Measurements from ENCODE around the gene PDCD1. TPM values are rescaled to one million over a fixed set of nuclear protein-coding genes. Genes with fewer than 3 reads are reported as not detected.
A peak's percentile ranks its signal among the peaks of the same experiment; 100 is the strongest.

Gene PDCD1
- total and polyA plus RNA-seq, 2 of the 8 experiments (the other 6 are each of a cell fraction or from before 2014, with no cell fraction given) = 0.48 to 1.1 TPM

DNA sequence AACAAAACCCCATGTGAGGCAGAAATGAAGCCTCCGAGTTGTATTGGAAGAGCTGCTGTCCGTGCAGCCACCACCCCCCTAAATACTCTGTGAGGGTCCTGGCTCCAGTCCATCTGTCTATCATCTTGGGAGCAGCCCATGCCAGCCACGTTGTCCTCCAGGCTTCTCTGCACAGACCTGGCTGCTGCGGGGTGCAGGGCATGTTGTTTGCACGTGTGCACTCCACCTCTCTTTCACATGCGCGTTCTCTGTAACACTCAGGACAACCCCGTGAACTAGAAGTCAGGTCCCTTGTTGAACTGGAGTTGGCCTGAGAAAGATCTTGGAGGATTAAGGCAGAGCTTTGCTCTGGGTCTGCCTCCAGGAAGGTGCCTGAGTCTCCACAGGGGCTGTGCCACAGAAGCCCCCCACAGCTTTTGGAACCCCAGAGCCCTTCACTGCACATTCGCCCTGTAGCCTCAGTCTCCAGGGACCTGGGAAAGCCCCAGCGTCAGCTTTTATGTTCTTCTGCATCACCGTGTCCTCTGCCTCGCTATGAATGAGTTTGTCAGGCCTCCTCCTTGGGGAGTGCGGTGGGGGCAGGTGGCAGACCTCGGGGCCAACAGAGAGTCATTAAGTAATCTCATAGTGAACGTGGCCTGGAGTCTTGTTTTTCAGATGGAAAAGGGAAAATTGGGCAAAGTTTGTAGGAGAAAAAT, 27.4 kb upstream of the PDCD1 start:
- Histone ChIP-seq H3K23me2 (ENCODE audit: low read depth, low read length) (no peaks in the 10 kb centered on the region; the same call in 1 of the 2 replicates), H2AK5ac (ENCODE audit: low read depth, low read length) (no peak overlapping the region), H3K4me3 (ENCODE audit: extremely low read depth in 1 of 4, insufficient read depth in 2 of 4, low read depth in 3 of 4, low read length in 4 of 4) (no peak overlapping the region), H3K4me2 (ENCODE audit: insufficient read depth in 1 of 2, low read depth in 2 of 2, low read length in 2 of 2) (no peak overlapping the region), H2BK12ac (ENCODE audit: low read depth, low read length) (no peak overlapping the region), H3K9me3 (ENCODE audit: insufficient read depth in 2 of 2, low read depth in 1 of 2, low read length in 1 of 2) (peaks cover 0 to 4% of the 10 kb centered on the region in 2 experiments; a peak in 1 of 4 replicates), H3K23ac (ENCODE audit: insufficient read length) (no peak overlapping the region), H3K79me1 (ENCODE audit: low read depth, low read length) (no peaks in the 10 kb centered on the region), H4K91ac (replicated peaks; ENCODE audit: insufficient read length, low read length) (no peak overlapping the region), H3K14ac (ENCODE audit: insufficient read length) (no peak overlapping the region), H2AFZ (ENCODE audit: low read length) (no peak overlapping the region), H2BK20ac (ENCODE audit: low read length) (no peak overlapping the region), H3K36me3 (ENCODE audit: control insufficient read depth in 2 of 4, insufficient read depth in 4 of 4, low read length in 3 of 4) (no peaks in the 10 kb centered on the region), H3K18ac (ENCODE audit: extremely low read depth, low read length) (no peak overlapping the region), H3K56ac (replicated peaks; ENCODE audit: insufficient read length, low read depth, low read length) (no peak overlapping the region), H3K27ac (ENCODE audit: low read depth, low read length) (no peak overlapping the region), H3K4ac (replicated peaks; ENCODE audit: insufficient read length, low read depth, low read length) (no peak overlapping the region), H2BK5ac (ENCODE audit: low read depth, low read length) (no peak overlapping the region), H2BK120ac (replicated peaks; ENCODE audit: low read depth, low read length) (no peak overlapping the region), H3K79me2 (ENCODE audit: control insufficient read depth in 1 of 2, insufficient read depth in 2 of 2, low read length in 2 of 2) (no peaks in the 10 kb centered on the region), H2BK15ac (ENCODE audit: low read length) (peak overlapping the region; percentile 18; the same call in 1 of the 2 replicates), H3K27me3 (replicated peaks in 1 of 4; ENCODE audit: control insufficient read depth in 3 of 4, extremely low read depth in 1 of 4, insufficient read depth in 3 of 4, low read length in 3 of 4) (no peaks in the 10 kb centered on the region), H3K9ac (replicated peaks in 1 of 4; ENCODE audit: extremely low read depth in 1 of 4, low read depth in 3 of 4, low read length in 3 of 4) (no peak overlapping the region), H4K5ac (ENCODE audit: insufficient read length, low read depth, low read length) (no peak overlapping the region), H4K8ac (ENCODE audit: extremely low read depth, insufficient read depth, low read length) (no peak overlapping the region), H3K4me1 (replicated peaks in 1 of 4; ENCODE audit: control insufficient read depth in 3 of 4, insufficient read depth in 4 of 4, low read length in 3 of 4) (peaks cover 3 to 13% (median 9%) of the 10 kb centered on the region in 4 experiments), H4K20me1 (replicated peaks in 1 of 2; ENCODE audit: control insufficient read depth in 1 of 2, insufficient read depth in 2 of 2, low read length in 2 of 2) (no peaks in the 10 kb centered on the region)
- ChIA-PET POLR2A (ENCODE audit: partially characterized antibody) (interaction anchor here (0.7 kb wide), 1 partner anchor 819 kb away, joined by 3 read pairs; no protein-coding TSS in a partner anchor), CTCF (ENCODE audit: partially characterized antibody) (no interaction called here)
- WGBS, 2 experiments (ENCODE audit: extremely low coverage in 1 of 2, insufficient coverage in 1 of 2, insufficient read length in 1 of 2, insufficient replicate concordance in 2 of 2, low coverage in 1 of 2, low lambda C conversion rate in 2 of 2, missing lambda C conversion rate in 1 of 2) = 88% methylated on average over 15 of the region's 15 CpGs; no CpG with 5 or more reads in 1 of the 2 experiments
- FAIRE-seq (no peak), DNase-seq (ENCODE audit: low read depth in 1 of 2, low spot score in 2 of 2) (no peak)
- no peak for TF ChIP-seq FOSL1 (IDR thresholded peaks at IDR 0.05; ENCODE audit: insufficient read depth, low read depth, low read length)
- TF ChIP-seq SP1 (IDR thresholded peaks at IDR 0.05; ENCODE audit: low read depth, low read length) = no peak
- TF ChIP-seq, protein P1, sequence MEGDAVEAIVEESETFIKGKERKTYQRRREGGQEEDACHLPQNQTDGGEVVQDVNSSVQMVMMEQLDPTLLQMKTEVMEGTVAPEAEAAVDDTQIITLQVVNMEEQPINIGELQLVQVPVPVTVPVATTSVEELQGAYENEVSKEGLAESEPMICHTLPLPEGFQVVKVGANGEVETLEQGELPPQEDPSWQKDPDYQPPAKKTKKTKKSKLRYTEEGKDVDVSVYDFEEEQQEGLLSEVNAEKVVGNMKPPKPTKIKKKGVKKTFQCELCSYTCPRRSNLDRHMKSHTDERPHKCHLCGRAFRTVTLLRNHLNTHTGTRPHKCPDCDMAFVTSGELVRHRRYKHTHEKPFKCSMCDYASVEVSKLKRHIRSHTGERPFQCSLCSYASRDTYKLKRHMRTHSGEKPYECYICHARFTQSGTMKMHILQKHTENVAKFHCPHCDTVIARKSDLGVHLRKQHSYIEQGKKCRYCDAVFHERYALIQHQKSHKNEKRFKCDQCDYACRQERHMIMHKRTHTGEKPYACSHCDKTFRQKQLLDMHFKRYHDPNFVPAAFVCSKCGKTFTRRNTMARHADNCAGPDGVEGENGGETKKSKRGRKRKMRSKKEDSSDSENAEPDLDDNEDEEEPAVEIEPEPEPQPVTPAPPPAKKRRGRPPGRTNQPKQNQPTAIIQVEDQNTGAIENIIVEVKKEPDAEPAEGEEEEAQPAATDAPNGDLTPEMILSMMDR (IDR thresholded peaks at IDR 0.05; ENCODE audit: control extremely low read depth in 1 of 3, insufficient read depth in 1 of 3, low read depth in 1 of 3, low read length in 3 of 3) = no peak
- TF ChIP-seq, protein P2, sequence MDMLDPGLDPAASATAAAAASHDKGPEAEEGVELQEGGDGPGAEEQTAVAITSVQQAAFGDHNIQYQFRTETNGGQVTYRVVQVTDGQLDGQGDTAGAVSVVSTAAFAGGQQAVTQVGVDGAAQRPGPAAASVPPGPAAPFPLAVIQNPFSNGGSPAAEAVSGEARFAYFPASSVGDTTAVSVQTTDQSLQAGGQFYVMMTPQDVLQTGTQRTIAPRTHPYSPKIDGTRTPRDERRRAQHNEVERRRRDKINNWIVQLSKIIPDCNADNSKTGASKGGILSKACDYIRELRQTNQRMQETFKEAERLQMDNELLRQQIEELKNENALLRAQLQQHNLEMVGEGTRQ (IDR thresholded peaks at IDR 0.05; ENCODE audit: low read length) = no peak
- TF ChIP-seq SRF (IDR thresholded peaks at IDR 0.05; ENCODE audit: low read depth, low read length) = no peak
- no peak for TF ChIP-seq SP2 (IDR thresholded peaks at IDR 0.05; ENCODE audit: low read length)
- no peak for TF ChIP-seq BCL11A (IDR thresholded peaks at IDR 0.05; ENCODE audit: low read depth in 2 of 2, low read length in 2 of 2)
- TF ChIP-seq CBX5 (IDR thresholded peaks at IDR 0.05; ENCODE audit: low read depth, low read length) = no peak
- no peak for TF ChIP-seq RAD21 (IDR thresholded peaks at IDR 0.05 in 1 of 2, conservative IDR thresholded peaks at IDR 0.05 in 1 of 2; ENCODE audit: low read depth in 2 of 2, low read length in 2 of 2)

Data from H1 (cell line).